Liver (tissue), 3 donors: ENCODE results near the gene APOA1.

Experiments
- ATF3 ChIP-seq: IDR thresholded peaks from 2 replicates; pipeline ENCODE4 v1.6.1; 2016; ENCODE audit warnings: antibody characterized with exemption
- CTCF ChIP-seq: fragments of 150-350 bp; IDR thresholded peaks from 2 replicates; pipeline ENCODE4 v1.5.1; 2017; ENCODE audit warnings: improper control_type of control experiment, low read depth, low read length; ENCODE audit not compliant: missing input control
- FOXA2 ChIP-seq: IDR thresholded peaks from 2 replicates; pipeline ENCODE4 v1.6.1; 2016; ENCODE audit warnings: antibody characterized with exemption
- GABPA ChIP-seq, 2 donors: IDR thresholded peaks in 1 of 2; conservative IDR thresholded peaks in 1 of 2; 2 replicates each; pipeline ENCODE4 v1.6.1; 2016; ENCODE audit warnings: antibody characterized with exemption in 2 of 2, mild to moderate bottlenecking in 1 of 2, moderate library complexity in 1 of 2
- JUND ChIP-seq, 2 donors: IDR thresholded peaks; 2 replicates each; pipeline ENCODE4 v1.6.1; 2016; ENCODE audit warnings: antibody characterized with exemption in 2 of 2
- MAX ChIP-seq: IDR thresholded peaks from 2 replicates; pipeline ENCODE4 v1.6.1; 2016; ENCODE audit warnings: antibody characterized with exemption
- NR2F2 ChIP-seq: IDR thresholded peaks from 2 replicates; pipeline ENCODE4 v1.6.1; 2016; ENCODE audit warnings: antibody characterized with exemption
- RAD21 ChIP-seq, 2 donors: IDR thresholded peaks; 2 replicates each; pipeline ENCODE4 v1.6.1; 2016; ENCODE audit warnings: antibody characterized with exemption in 2 of 2, mild to moderate bottlenecking in 2 of 2
- REST ChIP-seq: IDR thresholded peaks from 2 replicates; pipeline ENCODE4 v1.6.1; 2016; ENCODE audit warnings: antibody characterized with exemption, mild to moderate bottlenecking
- RXRA ChIP-seq, 2 donors: IDR thresholded peaks; 2 replicates each; pipeline ENCODE4 v1.6.1; 2017 to 2018; ENCODE audit warnings: antibody characterized with exemption in 2 of 2, mild to moderate bottlenecking in 1 of 2
- SP1 ChIP-seq: IDR thresholded peaks from 2 replicates; pipeline ENCODE4 v1.6.1; 2018; ENCODE audit warnings: antibody characterized with exemption, mild to moderate bottlenecking
- TAF1 ChIP-seq: conservative IDR thresholded peaks from 2 replicates; pipeline ENCODE4 v1.6.1; 2016; ENCODE audit warnings: antibody characterized with exemption, mild to moderate bottlenecking
- YY1 ChIP-seq: IDR thresholded peaks from 2 replicates; pipeline ENCODE4 v1.6.1; 2016; ENCODE audit warnings: antibody characterized with exemption, mild to moderate bottlenecking
- TF ChIP-seq, protein P1 (sequence below): IDR thresholded peaks from 2 replicates; pipeline ENCODE4 v1.6.1; 2016; ENCODE audit warnings: antibody characterized with exemption
- donor health status: healthy.
- donor health status: healthy.

DNA sequence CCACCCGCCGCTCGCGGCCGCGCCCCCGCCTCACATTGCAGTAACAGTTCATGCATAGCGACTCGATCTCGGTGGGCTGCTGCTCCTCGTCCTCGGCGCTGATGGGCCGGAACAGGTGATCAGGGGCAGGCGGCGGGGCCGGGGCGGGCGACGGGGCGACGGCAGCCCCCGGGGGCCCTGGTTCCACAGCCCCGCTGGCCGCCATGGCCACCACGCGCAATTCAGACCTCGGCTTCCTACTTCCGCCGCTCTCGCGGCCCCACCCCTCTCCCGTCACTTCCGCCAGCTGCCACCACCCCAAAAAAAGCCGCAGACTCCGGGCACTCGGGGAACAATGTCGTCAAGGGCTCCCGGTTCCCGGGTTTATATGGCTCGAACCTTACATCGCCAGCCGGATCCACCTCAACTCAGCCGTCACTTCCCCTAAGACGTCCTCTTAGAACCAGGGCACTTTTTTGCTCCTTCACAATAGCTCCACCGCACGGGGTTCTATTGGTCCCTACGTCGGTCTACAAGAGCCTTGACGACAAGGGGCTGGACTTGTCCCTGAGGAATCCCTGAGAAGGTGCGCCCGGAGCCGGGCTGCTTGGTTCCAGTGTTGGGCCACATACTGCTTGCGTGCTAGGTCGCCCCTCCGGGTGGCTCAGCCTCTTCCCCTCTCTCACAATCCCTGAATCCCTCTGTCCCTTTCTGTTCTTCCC is 49.5 kb downstream of the APOA1 start, which contains the start of gene ZPR1:
- TF ChIP-seq CTCF: no peak
- TF ChIP-seq GABPA (IDR thresholded peaks at IDR 0.05 in 1 of 2, conservative IDR thresholded peaks at IDR 0.05 in 1 of 2): peak; percentile 80 to 91
- peak; percentile 12 to 35 for TF ChIP-seq JUND (IDR thresholded peaks at IDR 0.05)
- TF ChIP-seq MAX: no peak
- TF ChIP-seq ATF3: no peak
- TF ChIP-seq TAF1: no peak
- peak in 1 of 2 donors; percentile 24 for TF ChIP-seq RAD21 (IDR thresholded peaks at IDR 0.05)
- TF ChIP-seq REST: peak; percentile 58
- TF ChIP-seq NR2F2: no peak
- TF ChIP-seq SP1: peak; percentile 42
- peak in 1 of 2 donors; percentile 40 for TF ChIP-seq RXRA (IDR thresholded peaks at IDR 0.05)
- TF ChIP-seq FOXA2: no peak
- TF ChIP-seq, protein P1, sequence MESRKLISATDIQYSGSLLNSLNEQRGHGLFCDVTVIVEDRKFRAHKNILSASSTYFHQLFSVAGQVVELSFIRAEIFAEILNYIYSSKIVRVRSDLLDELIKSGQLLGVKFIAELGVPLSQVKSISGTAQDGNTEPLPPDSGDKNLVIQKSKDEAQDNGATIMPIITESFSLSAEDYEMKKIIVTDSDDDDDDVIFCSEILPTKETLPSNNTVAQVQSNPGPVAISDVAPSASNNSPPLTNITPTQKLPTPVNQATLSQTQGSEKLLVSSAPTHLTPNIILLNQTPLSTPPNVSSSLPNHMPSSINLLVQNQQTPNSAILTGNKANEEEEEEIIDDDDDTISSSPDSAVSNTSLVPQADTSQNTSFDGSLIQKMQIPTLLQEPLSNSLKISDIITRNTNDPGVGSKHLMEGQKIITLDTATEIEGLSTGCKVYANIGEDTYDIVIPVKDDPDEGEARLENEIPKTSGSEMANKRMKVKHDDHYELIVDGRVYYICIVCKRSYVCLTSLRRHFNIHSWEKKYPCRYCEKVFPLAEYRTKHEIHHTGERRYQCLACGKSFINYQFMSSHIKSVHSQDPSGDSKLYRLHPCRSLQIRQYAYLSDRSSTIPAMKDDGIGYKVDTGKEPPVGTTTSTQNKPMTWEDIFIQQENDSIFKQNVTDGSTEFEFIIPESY: no peak
- TF ChIP-seq YY1: peak; percentile 86
